ENCODE data around the gene MYH7.

The MYH7 gene

DNA sequence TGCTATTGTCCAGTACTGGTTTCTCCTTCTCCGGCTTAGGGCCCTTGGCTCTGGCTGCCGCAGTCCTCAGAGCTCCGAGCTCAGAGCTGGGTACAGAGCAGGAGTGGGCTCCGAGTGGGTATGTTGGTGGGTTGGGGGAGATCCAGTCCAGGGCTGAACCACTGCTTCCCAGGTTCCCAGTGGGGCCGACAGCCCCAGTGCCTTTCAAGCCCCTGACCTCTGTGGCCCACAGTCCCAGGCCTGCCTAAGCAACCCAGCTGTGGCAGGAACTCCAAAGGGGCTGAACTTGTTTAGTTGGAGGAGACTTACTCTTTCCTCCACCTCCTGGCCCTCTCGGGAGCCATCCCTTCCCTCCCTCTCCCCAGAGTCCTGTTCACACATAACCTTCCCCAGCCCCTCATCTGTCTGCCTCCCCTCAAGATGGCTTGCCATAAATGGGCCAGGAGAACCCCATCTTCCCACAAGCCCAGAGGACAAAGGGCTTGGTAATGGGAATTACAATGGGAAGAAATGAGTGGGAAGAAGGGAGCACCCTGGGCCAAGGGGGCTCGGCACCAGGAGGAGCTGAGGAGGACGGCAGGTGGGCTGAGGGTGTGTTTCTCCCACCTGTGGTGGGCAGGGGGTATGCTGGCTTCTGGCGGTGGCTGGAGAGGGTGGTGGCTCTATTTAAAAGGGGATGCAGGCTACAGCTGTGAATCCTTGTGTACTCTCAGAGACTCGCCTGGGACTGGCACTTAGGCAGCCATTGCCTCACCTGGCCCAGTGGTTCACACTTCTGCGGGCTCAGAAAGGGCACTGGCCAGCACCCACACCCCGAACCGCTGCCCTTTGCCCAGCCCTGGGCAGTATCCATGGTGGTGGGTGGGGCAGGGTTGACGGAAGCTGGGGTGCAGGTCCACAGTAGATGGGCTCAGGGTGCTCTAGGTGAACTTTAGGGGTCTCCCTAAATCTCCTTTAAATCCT lies 23.6 kb downstream of the MYH7 start:
- no peak overlapping the region for H2BK120ac ChIP-seq (ENCODE audit: low read depth, low read length)
- H2BK12ac ChIP-seq (ENCODE audit: low read length in 2 of 2) = no peak overlapping the region
- no peak overlapping the region for H2AFZ ChIP-seq (ENCODE audit: low read depth, low read length)
- no peak overlapping the region for H4K91ac ChIP-seq (ENCODE audit: low read length)
- H2BK15ac ChIP-seq (ENCODE audit: low read depth, poor library complexity, severe bottlenecking) = no peak overlapping the region
- no peaks in the 10 kb centered on the region for H3K36me3 ChIP-seq (ENCODE audit: control insufficient read depth in 1 of 2, insufficient read depth in 2 of 2, low read depth in 1 of 2, low read length in 2 of 2)
- no peak overlapping the region for H3K27ac ChIP-seq (ENCODE audit: low read length, poor library complexity, severe bottlenecking)
- no peak overlapping the region for H2AK5ac ChIP-seq (ENCODE audit: low read length, severe bottlenecking)
- WGBS = 76% methylated on average over 13 of the region's 14 CpGs
- H3K9ac ChIP-seq (ENCODE audit: low read length) = no peak overlapping the region
- no peaks in the 10 kb centered on the region for H3K79me1 ChIP-seq (replicated peaks; ENCODE audit: low read length, poor library complexity, severe bottlenecking)
- H3K23ac ChIP-seq (ENCODE audit: low read length in 2 of 2) = no peak overlapping the region
- H3K4ac ChIP-seq (ENCODE audit: low read depth in 1 of 2, low read length in 2 of 2) = no peak overlapping the region
- H3K4me1 ChIP-seq (ENCODE audit: control insufficient read depth, insufficient read depth, low read depth, low read length) = no peaks in the 10 kb centered on the region
- H3K27me3 ChIP-seq (ENCODE audit: control insufficient read depth in 1 of 2, insufficient read depth in 1 of 2, low read length in 2 of 2) = peaks cover 50 to 70% of the 10 kb centered on the region in 2 experiments
- H3K4me2 ChIP-seq (ENCODE audit: low read length, poor library complexity, severe bottlenecking) = no peak overlapping the region
- no peak overlapping the region for H3K18ac ChIP-seq (ENCODE audit: low read depth in 1 of 2, low read length in 2 of 2)
- peak overlapping the region in 1 of 2 experiments; percentile 23 for H3K14ac ChIP-seq (ENCODE audit: low read length in 2 of 2)
- no peak overlapping the region for H2BK5ac ChIP-seq (ENCODE audit: low read depth, low read length, poor library complexity, severe bottlenecking)
- no peak overlapping the region for H3K4me3 ChIP-seq (ENCODE audit: insufficient read depth in 1 of 2, low read depth in 1 of 2, low read length in 2 of 2)
- DNase-seq = no peak
- H4K8ac ChIP-seq (ENCODE audit: low read length) = no peak overlapping the region
- no peaks in the 10 kb centered on the region for H3K9me3 ChIP-seq (ENCODE audit: control insufficient read depth, low read length)

DNA sequence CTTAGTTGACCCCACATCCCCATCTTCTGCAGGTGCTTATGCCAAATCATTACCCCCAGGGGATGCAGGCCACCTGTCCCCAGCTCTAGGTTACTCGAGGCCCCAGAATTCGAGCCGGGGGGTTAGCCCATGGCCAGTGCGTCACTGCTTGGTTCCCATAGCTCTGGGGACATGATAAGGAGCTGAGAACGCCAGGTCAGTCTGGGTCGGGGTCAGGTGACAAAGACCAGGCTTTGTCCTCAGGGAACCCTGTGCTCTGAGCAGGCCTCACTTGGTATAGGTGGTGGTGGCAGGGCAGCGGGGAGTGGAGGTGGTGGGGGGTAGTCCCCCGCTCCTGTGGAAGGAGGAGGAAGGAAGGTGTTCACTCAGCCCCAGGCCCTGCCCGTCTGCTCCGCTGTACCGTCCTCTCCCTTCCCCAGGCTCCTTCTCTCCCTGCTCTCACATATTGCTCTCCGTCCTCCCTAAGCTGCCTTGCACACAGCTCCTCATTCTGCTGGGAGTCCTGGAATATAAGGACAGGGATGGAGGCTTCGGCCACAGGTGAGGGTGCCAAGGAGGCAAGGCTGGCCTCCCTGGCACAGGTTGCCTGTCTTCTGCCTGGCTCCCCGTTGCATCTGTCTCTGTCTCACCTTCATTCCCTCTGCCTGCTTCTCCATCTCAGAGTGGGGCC lies 25.4 kb downstream of the MYH7 start:
- Histone ChIP-seq H2AFZ (ENCODE audit: low read depth, low read length) (peak overlapping the region; percentile 79), H3K14ac (ENCODE audit: low read length in 2 of 2) (no peak overlapping the region), H2BK12ac (ENCODE audit: low read length in 2 of 2) (no peak overlapping the region), H2BK5ac (ENCODE audit: low read depth, low read length, poor library complexity, severe bottlenecking) (no peak overlapping the region), H3K18ac (ENCODE audit: low read depth in 1 of 2, low read length in 2 of 2) (no peak overlapping the region), H3K9me3 (ENCODE audit: control insufficient read depth, low read length) (no peaks in the 10 kb centered on the region), H3K23ac (ENCODE audit: low read length in 2 of 2) (no peak overlapping the region), H3K36me3 (ENCODE audit: control insufficient read depth in 1 of 2, insufficient read depth in 2 of 2, low read depth in 1 of 2, low read length in 2 of 2) (no peaks in the 10 kb centered on the region), H3K9ac (ENCODE audit: low read length) (no peak overlapping the region), H4K8ac (ENCODE audit: low read length) (no peak overlapping the region), H4K91ac (ENCODE audit: low read length) (no peak overlapping the region), H2AK5ac (ENCODE audit: low read length, severe bottlenecking) (no peak overlapping the region), H3K27me3 (ENCODE audit: control insufficient read depth in 1 of 2, insufficient read depth in 1 of 2, low read length in 2 of 2) (peaks cover 58 to 74% of the 10 kb centered on the region in 2 experiments), H3K4me1 (ENCODE audit: control insufficient read depth, insufficient read depth, low read depth, low read length) (no peaks in the 10 kb centered on the region), H3K79me1 (replicated peaks; ENCODE audit: low read length, poor library complexity, severe bottlenecking) (no peaks in the 10 kb centered on the region), H2BK120ac (ENCODE audit: low read depth, low read length) (no peak overlapping the region), H3K4ac (ENCODE audit: low read depth in 1 of 2, low read length in 2 of 2) (no peak overlapping the region), H3K4me2 (ENCODE audit: low read length, poor library complexity, severe bottlenecking) (no peak overlapping the region), H2BK15ac (ENCODE audit: low read depth, poor library complexity, severe bottlenecking) (no peak overlapping the region), H3K4me3 (ENCODE audit: insufficient read depth in 1 of 2, low read depth in 1 of 2, low read length in 2 of 2) (no peak overlapping the region), H3K27ac (ENCODE audit: low read length, poor library complexity, severe bottlenecking) (no peak overlapping the region)
- WGBS = 79% methylated on average over 9 of the region's 14 CpGs
- no peak for DNase-seq

DNA sequence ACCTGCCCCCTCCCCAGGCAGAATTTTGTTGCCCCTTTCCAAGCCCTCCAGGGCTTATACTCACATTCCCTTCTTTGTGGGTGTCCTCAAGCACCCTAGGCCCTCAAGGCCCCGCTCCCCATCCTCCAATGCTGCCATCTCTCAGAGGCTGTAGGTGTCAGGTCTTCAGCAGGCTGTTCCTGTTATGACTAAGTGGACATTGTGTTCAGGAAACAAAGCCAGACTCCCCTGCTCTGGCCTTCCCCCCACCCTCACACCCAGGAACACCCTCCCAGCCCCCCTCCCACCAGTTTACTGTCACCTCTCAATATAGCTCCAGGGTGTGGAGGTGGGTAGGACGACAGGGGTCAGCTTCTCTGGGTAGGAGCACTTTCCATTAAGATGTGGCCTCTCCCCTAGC lies 26.0 kb downstream of the MYH7 start:
- Histone ChIP-seq H3K4ac (ENCODE audit: low read depth in 1 of 2, low read length in 2 of 2) (no peak overlapping the region), H3K4me2 (ENCODE audit: low read length, poor library complexity, severe bottlenecking) (no peak overlapping the region), H3K79me1 (replicated peaks; ENCODE audit: low read length, poor library complexity, severe bottlenecking) (no peaks in the 10 kb centered on the region), H3K18ac (ENCODE audit: low read depth in 1 of 2, low read length in 2 of 2) (no peak overlapping the region), H3K4me3 (ENCODE audit: insufficient read depth in 1 of 2, low read depth in 1 of 2, low read length in 2 of 2) (no peak overlapping the region), H3K23ac (ENCODE audit: low read length in 2 of 2) (no peak overlapping the region), H2BK15ac (ENCODE audit: low read depth, poor library complexity, severe bottlenecking) (no peak overlapping the region), H2AK5ac (ENCODE audit: low read length, severe bottlenecking) (no peak overlapping the region), H3K14ac (ENCODE audit: low read length in 2 of 2) (no peak overlapping the region), H3K9me3 (ENCODE audit: control insufficient read depth, low read length) (no peaks in the 10 kb centered on the region), H3K27me3 (ENCODE audit: control insufficient read depth in 1 of 2, insufficient read depth in 1 of 2, low read length in 2 of 2) (peaks cover 62 to 74% of the 10 kb centered on the region in 2 experiments), H3K4me1 (ENCODE audit: control insufficient read depth, insufficient read depth, low read depth, low read length) (no peaks in the 10 kb centered on the region), H2BK12ac (ENCODE audit: low read length in 2 of 2) (no peak overlapping the region), H4K91ac (ENCODE audit: low read length) (no peak overlapping the region), H2AFZ (ENCODE audit: low read depth, low read length) (no peak overlapping the region), H3K9ac (ENCODE audit: low read length) (no peak overlapping the region), H2BK120ac (ENCODE audit: low read depth, low read length) (no peak overlapping the region), H3K36me3 (ENCODE audit: control insufficient read depth in 1 of 2, insufficient read depth in 2 of 2, low read depth in 1 of 2, low read length in 2 of 2) (no peaks in the 10 kb centered on the region), H3K27ac (ENCODE audit: low read length, poor library complexity, severe bottlenecking) (no peak overlapping the region), H4K8ac (ENCODE audit: low read length) (no peak overlapping the region), H2BK5ac (ENCODE audit: low read depth, low read length, poor library complexity, severe bottlenecking) (no peak overlapping the region)
- 57% methylated on average over 2 of the region's 2 CpGs for WGBS
- DNase-seq = no peak

DNA sequence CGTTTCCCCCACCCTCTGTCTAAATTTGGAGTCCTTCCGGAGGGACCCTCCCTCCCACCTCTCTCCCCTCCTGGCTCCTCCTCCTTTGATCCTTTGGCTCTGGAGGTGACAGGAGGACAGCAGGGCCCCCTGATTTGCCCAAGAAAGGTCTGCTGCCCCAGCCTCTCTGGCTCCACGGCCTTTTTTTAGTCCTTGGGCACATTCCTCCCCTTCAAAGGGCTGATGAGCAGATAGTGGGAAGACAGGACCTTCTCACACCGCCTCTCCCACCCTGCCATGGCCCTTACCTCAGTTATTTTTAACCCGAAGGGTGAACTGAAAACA lies 27.2 kb downstream of the MYH7 start:
- Histone ChIP-seq H4K8ac (ENCODE audit: low read length) (no peak overlapping the region), H3K9ac (ENCODE audit: low read length) (no peak overlapping the region)
- WGBS = 74% methylated on average over 5 of the region's 5 CpGs

More for the DNA sequence above, 27.2 kb downstream of the MYH7 start:
- Histone ChIP-seq H3K4me3 (ENCODE audit: insufficient read depth in 1 of 2, low read depth in 1 of 2, low read length in 2 of 2) (no peak overlapping the region), H3K9me3 (ENCODE audit: control insufficient read depth, low read length) (no peaks in the 10 kb centered on the region), H3K23ac (ENCODE audit: low read length in 2 of 2) (no peak overlapping the region), H2BK120ac (ENCODE audit: low read depth, low read length) (no peak overlapping the region), H3K79me1 (replicated peaks; ENCODE audit: low read length, poor library complexity, severe bottlenecking) (no peaks in the 10 kb centered on the region), H3K4ac (ENCODE audit: low read depth in 1 of 2, low read length in 2 of 2) (no peak overlapping the region), H3K36me3 (ENCODE audit: control insufficient read depth in 1 of 2, insufficient read depth in 2 of 2, low read depth in 1 of 2, low read length in 2 of 2) (no peaks in the 10 kb centered on the region), H2AFZ (ENCODE audit: low read depth, low read length) (no peak overlapping the region), H2AK5ac (ENCODE audit: low read length, severe bottlenecking) (no peak overlapping the region), H3K4me1 (ENCODE audit: control insufficient read depth, insufficient read depth, low read depth, low read length) (no peaks in the 10 kb centered on the region), H3K27me3 (ENCODE audit: control insufficient read depth in 1 of 2, insufficient read depth in 1 of 2, low read length in 2 of 2) (peaks cover 65 to 85% of the 10 kb centered on the region in 2 experiments), H3K4me2 (ENCODE audit: low read length, poor library complexity, severe bottlenecking) (no peak overlapping the region), H2BK5ac (ENCODE audit: low read depth, low read length, poor library complexity, severe bottlenecking) (no peak overlapping the region), H2BK12ac (ENCODE audit: low read length in 2 of 2) (no peak overlapping the region), H3K14ac (ENCODE audit: low read length in 2 of 2) (no peak overlapping the region), H3K27ac (ENCODE audit: low read length, poor library complexity, severe bottlenecking) (no peak overlapping the region), H2BK15ac (ENCODE audit: low read depth, poor library complexity, severe bottlenecking) (no peak overlapping the region), H3K18ac (ENCODE audit: low read depth in 1 of 2, low read length in 2 of 2) (no peak overlapping the region), H4K91ac (ENCODE audit: low read length) (no peak overlapping the region)
- DNase-seq = no peak
